Activated naive CD8-positive, alpha-beta T cell treated with anti-CD3 and anti-CD28 coated beads for 36 hours (primary cell): Measurements from ENCODE around the gene DNMT3L. TPM values are rescaled to one million over a fixed set of nuclear protein-coding genes. Genes with fewer than 3 reads are reported as not detected.

Experiments
- DNase-seq: peaks from one replicate; pipeline ENCODE4 v3.0.0; 2021
- H3K27ac Mint-ChIP-seq: one replicate; pipeline ENCODE4 v1.8.0; 2022; ENCODE audit warnings: mild to moderate bottlenecking, moderate library complexity, mixed read lengths
- H3K27me3 Mint-ChIP-seq: one replicate; pipeline ENCODE4 v1.8.0; 2022; ENCODE audit warnings: mild to moderate bottlenecking, mixed read lengths
- H3K36me3 Mint-ChIP-seq: one replicate; pipeline ENCODE4 v1.8.0; 2021; ENCODE audit warnings: mild to moderate bottlenecking, mixed read lengths
- H3K4me1 Mint-ChIP-seq: one replicate; pipeline ENCODE4 v1.8.0; 2021; ENCODE audit warnings: mixed read lengths
- H3K4me3 Mint-ChIP-seq: one replicate; pipeline ENCODE4 v1.8.0; 2022; ENCODE audit warnings: mild to moderate bottlenecking, moderate library complexity, mixed read lengths
- H3K9me3 Mint-ChIP-seq: one replicate; pipeline ENCODE4 v1.8.0; 2022; ENCODE audit warnings: mixed read lengths
- total RNA-seq, 2 experiments: library from RNA; stranded (reverse); gene quantifications; one replicate each; pipeline ENCODE4 v1.2.3, GENCODE V29; 2021

DNMT3L gene
- total RNA-seq, 2 experiments from 2014 or later: not detected

DNA sequence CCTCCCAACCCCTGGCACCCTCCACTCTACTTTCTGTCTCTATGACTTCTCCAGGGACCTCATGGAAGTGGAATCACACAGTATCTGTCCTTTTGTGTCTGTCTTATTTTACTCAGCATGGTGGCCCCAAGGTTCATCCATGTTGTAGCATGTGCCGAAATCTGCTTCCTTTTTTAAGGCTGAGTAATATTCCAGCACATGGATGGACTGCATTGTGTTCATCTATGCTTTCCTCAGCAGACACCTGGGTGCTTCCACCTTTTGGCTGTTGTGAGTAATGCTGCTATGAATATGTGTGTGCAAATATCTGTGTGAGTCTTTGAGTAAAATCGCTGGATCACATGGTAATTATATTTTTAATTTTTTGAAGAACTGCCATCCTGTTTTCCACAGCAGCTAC is 36.6 kb upstream of the DNMT3L start:
- peak overlapping the region; percentile 50 for H3K4me3 Mint-ChIP-seq
- H3K9me3 Mint-ChIP-seq: no peaks in the 10 kb centered on the region
- no peak for DNase-seq
- peaks cover 35% of the 10 kb centered on the region for H3K4me1 Mint-ChIP-seq
- H3K27ac Mint-ChIP-seq: peak overlapping the region; percentile 42
- peaks cover 3% of the 10 kb centered on the region for H3K36me3 Mint-ChIP-seq
- no peaks in the 10 kb centered on the region for H3K27me3 Mint-ChIP-seq

DNA sequence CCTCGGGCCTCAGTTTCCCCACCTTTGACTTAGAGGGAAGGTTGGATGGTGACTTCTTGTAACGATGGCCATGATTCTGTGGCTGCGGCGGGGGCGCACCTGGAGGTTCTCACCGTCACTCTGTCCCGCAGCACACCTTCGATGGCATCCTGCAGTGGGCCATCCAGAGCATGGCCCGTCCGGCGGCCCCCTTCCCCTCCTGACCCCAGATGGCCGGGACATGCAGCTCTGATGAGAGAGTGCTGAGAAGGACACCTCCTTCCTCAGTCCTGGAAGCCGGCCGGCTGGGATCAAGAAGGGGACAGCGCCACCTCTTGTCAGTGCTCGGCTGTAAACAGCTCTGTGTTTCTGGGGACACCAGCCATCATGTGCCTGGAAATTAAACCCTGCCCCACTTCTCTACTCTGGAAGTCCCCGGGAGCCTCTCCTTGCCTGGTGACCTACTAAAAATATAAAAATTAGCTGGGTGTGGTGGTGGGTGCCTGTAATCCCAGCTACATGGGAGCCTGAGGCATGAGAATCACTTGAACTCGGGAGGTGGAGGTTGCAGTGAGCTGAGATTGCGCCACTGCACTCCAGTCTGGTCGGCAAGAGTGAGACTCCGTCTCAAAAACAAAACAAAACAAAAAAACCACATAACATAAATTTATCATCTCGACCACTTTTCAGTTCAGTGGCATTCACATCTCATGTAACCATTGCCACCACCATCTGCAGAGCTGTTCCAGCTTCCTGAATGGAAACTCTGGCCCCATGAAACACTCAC is 36.0 kb upstream of the DNMT3L start:
- peak; percentile 71 for DNase-seq
- Mint-ChIP-seq H3K4me3 (no peak overlapping the region), H3K36me3 (peaks cover 3% of the 10 kb centered on the region), H3K9me3 (no peaks in the 10 kb centered on the region), H3K27ac (no peak overlapping the region), H3K27me3 (no peaks in the 10 kb centered on the region), H3K4me1 (peaks cover 32% of the 10 kb centered on the region)

DNA sequence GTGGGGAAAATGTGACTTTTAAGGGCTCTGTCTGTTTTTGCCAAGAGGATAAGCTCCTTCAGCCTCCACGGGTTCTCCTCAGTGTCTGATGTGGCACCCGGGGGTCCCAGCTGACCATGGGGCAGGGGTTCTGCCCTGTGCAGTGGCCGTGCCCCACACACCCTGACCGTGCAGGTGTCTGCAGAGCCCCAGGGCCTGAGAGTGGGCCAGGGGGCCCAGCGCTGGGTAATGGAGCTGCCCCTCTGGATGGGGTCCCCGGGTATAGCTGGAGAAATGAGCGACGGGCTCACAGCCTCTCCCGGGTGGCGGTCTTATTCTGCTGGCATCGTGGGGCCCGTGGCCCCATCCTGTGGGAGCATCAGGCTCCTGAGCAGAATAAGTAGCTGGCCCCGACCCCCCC is 35.2 kb upstream of the DNMT3L start:
- H3K27me3 Mint-ChIP-seq: no peaks in the 10 kb centered on the region
- DNase-seq: no peak
- H3K4me3 Mint-ChIP-seq: no peak overlapping the region
- H3K4me1 Mint-ChIP-seq: peaks cover 25% of the 10 kb centered on the region
- no peaks in the 10 kb centered on the region for H3K9me3 Mint-ChIP-seq
- H3K27ac Mint-ChIP-seq: no peak overlapping the region
- peaks cover 3% of the 10 kb centered on the region for H3K36me3 Mint-ChIP-seq

DNA sequence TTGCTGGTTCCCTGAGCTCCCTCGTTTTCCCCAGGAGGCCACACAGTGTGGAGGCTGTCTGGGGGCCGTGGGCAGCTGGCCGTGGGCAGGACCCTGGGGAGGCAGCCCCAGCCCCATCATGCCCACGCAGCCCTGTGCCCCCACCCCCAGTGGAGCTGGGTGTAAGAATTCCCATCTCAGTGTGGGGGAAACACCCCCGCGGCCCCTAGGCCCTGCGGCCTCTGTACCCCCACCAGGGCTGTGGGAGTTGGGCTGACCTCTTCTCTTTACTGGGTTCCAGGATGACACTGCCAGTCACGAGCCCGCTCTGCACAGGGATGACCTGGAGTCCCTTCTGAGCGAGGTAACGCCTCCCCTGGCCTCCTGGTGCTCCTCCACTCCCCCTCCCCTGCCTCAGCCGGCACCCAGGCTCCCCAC is 34.4 kb upstream of the DNMT3L start:
- Mint-ChIP-seq H3K36me3 (peaks cover 3% of the 10 kb centered on the region), H3K27ac (no peak overlapping the region), H3K27me3 (no peaks in the 10 kb centered on the region), H3K9me3 (no peaks in the 10 kb centered on the region), H3K4me1 (peaks cover 21% of the 10 kb centered on the region), H3K4me3 (no peak overlapping the region)
- DNase-seq: no peak

DNA sequence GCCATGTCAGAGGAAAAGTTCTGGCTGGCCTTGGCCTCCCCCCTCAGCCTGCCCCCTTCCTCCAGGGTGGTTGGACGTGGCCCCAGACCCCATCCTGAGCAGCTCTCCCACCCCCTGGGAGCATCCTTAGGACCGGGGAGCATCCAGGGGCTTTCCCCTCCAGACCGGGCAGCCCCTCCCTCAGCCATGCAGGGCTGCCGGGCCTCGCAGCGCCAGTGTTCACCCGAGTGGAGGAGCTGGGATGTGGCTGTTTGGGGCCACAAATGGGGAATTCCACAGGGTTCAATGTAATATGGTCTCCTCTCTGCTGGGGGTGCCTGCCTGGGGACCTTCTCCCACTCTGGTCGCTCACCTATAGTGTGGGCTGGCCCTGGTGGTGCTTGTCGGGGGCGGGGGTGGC is 33.9 kb upstream of the DNMT3L start:
- no peak for DNase-seq
- H3K4me1 Mint-ChIP-seq: peaks cover 21% of the 10 kb centered on the region
- H3K27me3 Mint-ChIP-seq: no peaks in the 10 kb centered on the region
- H3K4me3 Mint-ChIP-seq: no peak overlapping the region
- H3K27ac Mint-ChIP-seq: no peak overlapping the region
- no peaks in the 10 kb centered on the region for H3K36me3 Mint-ChIP-seq
- no peaks in the 10 kb centered on the region for H3K9me3 Mint-ChIP-seq

DNA sequence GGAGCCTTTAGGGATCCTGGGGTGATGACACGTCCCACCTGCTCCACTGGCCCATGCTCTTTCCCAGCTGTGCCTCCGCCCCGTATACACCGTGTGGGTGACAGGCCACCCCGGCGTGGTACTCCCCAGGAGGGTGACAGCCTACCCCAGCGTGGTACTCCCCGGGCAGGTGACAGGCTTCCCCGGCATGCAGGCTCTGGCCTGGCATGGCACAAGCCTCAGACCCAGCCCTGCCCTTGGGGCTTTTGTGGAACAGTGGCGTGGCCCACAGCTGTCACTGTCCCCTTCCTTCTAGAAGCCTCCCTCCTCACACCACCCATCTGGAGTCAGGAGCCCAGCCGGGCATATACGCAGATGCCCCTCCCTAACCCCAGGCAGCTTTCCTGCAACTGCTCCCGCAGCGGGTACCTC is 33.5 kb upstream of the DNMT3L start:
- Mint-ChIP-seq H3K9me3 (no peaks in the 10 kb centered on the region), H3K27me3 (no peaks in the 10 kb centered on the region), H3K36me3 (no peaks in the 10 kb centered on the region), H3K4me1 (peaks cover 21% of the 10 kb centered on the region), H3K4me3 (no peak overlapping the region), H3K27ac (no peak overlapping the region)
- DNase-seq: no peak

DNA sequence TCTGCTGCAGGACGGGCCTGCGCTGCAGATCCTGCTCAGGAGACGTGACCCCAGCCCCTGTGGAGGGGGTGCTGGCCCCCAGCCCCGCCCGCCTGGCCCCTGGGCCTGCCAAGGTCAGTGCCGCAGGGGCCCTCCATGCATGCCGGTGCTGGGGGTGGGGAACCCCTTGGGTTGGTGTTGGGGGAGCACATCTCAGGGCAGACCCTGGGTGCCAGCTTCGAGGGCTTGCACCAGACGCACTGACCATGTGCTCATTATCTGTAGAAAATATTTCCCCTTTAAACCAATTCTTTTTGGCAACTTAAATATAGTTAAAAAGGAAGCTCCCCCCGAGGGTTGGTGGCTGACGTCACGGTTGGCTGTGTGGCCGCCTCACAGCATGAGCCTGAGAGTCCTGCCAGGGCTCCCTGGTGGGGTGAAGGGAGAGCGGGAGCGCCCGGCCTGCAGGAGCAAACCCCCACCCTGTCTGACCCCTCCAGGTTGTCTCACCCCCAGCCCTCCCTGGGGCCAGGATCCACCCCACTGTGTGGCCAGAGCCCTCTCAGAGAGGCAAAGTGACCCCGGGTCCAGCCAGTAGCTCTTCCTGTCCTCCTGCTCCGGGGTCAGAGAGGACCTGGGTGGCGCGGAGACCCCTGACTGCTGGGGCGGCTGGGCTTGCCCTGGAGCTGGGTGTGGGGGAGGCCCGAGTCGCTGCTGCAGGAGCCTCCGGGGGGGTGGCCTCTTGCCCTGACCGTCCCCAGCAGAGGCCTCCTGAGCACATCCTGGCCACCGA is 32.9 kb upstream of the DNMT3L start:
- Mint-ChIP-seq H3K27me3 (no peaks in the 10 kb centered on the region), H3K9me3 (no peaks in the 10 kb centered on the region), H3K4me3 (no peak overlapping the region), H3K36me3 (no peaks in the 10 kb centered on the region), H3K4me1 (peaks cover 21% of the 10 kb centered on the region), H3K27ac (no peak overlapping the region)
- DNase-seq: no peak

DNA sequence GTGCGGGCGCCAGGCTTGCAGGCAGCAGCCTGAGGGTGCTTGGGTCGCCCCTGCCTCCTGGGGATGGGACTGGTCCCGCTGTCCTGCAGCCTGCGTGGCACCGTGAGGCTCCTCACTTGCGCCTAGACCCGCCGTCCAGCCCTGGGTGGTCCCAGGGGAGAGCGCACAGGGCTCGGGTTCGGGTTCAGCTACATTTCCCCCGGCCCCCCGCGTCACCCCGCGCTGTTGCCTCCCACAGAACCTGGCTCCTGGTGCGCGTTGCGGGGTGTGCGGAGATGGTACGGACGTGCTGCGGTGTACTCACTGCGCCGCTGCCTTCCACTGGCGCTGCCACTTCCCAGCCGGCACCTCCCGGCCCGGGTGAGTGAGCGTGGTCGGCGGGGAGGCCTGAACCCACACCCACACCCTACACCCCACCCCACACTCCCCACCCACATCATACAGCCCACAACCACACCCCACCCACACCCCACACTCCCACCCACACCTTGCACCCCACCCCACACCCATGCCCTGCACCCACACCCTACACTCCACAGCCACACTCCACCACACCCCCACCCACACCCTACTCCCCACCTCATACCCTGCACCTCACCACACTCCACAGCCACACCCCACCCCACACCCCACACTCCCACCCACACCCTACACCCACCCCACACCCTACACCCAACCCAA is 32.0 kb upstream of the DNMT3L start:
- Mint-ChIP-seq H3K9me3 (no peaks in the 10 kb centered on the region), H3K4me3 (no peak overlapping the region), H3K27me3 (no peaks in the 10 kb centered on the region), H3K4me1 (peaks cover 16% of the 10 kb centered on the region), H3K27ac (no peak overlapping the region), H3K36me3 (no peaks in the 10 kb centered on the region)
- DNase-seq: no peak

DNA sequence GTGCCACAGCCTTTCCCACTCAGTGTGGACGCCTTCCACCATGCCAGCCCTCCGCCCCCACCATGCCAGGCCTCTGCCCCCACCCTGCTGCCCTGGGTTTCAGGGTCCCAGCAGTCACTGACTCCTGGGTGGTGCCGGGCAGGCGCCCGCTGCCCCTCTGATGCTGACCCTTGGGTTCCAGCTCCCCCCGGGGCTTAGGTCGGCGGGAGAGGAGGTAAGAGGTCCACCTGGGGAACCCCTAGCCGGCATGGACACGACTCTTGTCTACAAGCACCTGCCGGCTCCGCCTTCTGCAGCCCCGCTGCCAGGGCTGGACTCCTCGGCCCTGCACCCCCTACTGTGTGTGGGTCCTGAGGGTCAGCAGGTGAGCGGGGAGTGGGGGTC is 31.1 kb upstream of the DNMT3L start:
- Mint-ChIP-seq H3K4me3 (no peak overlapping the region), H3K27me3 (no peaks in the 10 kb centered on the region), H3K36me3 (no peaks in the 10 kb centered on the region), H3K27ac (no peak overlapping the region), H3K9me3 (no peaks in the 10 kb centered on the region), H3K4me1 (peaks cover 7% of the 10 kb centered on the region)
- no peak for DNase-seq

DNA sequence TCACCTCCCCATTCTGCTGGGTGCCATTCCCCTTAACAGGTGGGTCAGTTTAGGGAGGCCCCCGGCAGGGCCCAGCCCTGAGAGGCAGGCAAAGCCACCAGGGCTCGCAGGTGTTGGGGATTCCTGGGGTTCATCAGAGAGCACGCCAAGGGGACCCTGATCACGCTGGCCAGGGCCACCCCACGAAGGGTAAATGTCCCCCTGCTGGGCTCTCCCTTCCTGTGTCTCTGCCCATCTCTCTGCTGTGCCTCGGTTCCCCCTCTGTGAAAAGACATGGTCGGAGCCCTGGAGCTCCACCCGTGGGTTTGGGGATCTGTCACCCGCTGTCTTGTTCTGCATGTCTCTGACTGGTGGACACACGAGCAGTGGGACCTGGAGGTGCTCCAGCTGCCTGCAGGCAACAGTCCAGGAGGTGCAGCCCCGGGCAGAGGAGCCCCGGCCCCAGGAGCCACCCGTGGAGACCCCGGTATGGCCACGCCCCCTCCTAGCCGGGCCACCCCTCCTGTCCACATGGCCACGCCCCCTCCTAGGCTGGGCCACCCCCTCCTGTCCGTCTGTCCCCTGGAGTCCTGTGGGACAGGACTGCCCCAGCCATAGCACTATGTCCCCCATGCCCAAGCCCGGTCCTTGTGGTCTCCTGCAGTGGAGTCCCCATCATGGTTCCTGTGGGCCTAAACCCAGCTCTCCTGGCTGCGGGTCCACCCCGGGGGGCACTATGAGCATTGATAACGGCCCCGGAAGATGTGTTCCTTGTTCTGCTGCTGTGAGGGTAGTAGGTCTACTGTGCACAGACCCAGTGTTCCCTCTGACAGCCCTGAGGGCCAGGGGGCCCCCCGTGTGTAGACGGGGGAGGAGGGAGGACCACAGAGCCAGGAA is 30.5 kb upstream of the DNMT3L start:
- Mint-ChIP-seq H3K9me3 (no peaks in the 10 kb centered on the region), H3K27me3 (no peaks in the 10 kb centered on the region), H3K27ac (no peak overlapping the region), H3K4me3 (no peak overlapping the region), H3K36me3 (no peaks in the 10 kb centered on the region), H3K4me1 (peaks cover 4% of the 10 kb centered on the region)
- no peak for DNase-seq

DNA sequence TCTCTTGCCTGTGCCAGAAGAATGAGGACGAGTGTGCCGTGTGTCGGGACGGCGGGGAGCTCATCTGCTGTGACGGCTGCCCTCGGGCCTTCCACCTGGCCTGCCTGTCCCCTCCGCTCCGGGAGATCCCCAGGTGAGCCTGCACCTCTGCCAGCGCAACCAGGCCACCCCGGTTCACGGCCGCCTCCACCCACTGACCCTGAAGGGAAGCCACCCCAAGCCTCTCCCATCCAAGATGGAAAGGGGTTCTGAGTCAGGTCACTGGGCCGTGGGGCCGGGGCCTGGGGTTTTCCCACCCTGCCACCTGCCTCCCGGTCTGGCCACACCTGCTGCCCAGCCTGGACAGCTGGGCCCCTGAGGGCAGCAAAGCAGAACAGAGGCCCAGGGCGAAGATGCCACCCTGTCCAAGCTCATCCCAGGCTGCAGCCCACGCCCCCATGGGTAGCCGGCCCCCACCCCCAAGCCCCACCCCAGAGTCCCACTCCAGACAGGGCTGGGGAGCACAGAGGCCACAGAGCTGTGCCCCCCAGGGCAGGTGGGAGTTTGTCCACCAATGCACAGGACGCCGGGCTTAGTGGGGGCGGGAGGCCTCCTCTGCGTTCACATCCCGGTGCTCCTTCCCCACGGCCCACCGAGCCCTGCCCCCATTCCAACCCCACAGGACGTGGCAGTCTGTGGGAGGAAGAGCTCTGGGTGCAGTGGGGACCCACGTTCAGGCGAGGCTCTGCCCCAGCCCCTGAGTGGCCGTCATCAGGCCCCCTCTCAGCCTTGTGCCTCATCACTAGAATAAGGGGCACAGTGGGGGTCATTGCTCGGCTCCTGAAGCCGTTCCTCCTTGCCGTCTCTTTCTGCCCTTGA is 29.6 kb upstream of the DNMT3L start:
- Mint-ChIP-seq H3K4me3 (no peak overlapping the region), H3K4me1 (peaks cover 4% of the 10 kb centered on the region), H3K36me3 (no peaks in the 10 kb centered on the region), H3K27ac (no peak overlapping the region), H3K27me3 (no peaks in the 10 kb centered on the region), H3K9me3 (no peaks in the 10 kb centered on the region)
- no peak for DNase-seq

DNA sequence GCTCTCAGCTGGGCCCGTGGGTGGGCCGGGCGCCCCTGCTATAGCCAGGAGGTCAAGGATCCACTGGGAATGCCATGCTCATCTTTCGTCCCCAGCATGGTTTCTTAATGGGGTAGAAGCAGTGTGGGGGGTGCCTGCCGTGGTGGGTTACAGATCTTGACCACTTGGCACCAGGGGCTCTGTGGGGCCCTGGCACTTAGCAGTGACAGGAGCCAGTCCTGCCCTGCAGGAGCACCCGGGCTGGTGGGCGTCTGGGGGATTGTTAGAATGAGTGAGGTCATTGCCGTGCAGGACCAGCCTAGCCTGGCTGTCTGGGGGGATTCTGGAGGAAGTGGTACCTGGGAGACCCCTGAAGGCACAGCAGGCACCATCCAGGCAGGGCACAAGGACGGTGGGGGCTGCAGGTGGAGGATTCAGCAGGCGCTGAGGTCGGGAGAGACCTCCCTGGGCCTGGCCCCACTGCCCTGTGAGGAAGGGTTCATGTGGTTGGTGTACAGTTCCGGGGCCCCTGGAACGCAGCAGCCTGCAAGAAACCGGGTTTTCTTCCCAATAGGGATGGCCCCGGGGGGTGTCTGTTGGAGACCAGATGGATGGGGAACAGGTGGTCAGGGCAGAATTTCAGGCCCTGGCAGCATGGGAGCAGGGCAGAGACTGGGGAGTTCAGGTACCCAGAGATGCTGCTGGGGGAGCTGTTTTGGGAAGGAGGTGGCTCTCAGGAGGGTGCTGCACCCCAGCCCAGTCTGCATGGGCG is 28.8 kb upstream of the DNMT3L start:
- H3K27ac Mint-ChIP-seq: no peak overlapping the region
- H3K4me3 Mint-ChIP-seq: no peak overlapping the region
- no peak for DNase-seq
- no peaks in the 10 kb centered on the region for H3K27me3 Mint-ChIP-seq
- H3K36me3 Mint-ChIP-seq: no peaks in the 10 kb centered on the region
- H3K9me3 Mint-ChIP-seq: no peaks in the 10 kb centered on the region
- peaks cover 2% of the 10 kb centered on the region for H3K4me1 Mint-ChIP-seq

DNA sequence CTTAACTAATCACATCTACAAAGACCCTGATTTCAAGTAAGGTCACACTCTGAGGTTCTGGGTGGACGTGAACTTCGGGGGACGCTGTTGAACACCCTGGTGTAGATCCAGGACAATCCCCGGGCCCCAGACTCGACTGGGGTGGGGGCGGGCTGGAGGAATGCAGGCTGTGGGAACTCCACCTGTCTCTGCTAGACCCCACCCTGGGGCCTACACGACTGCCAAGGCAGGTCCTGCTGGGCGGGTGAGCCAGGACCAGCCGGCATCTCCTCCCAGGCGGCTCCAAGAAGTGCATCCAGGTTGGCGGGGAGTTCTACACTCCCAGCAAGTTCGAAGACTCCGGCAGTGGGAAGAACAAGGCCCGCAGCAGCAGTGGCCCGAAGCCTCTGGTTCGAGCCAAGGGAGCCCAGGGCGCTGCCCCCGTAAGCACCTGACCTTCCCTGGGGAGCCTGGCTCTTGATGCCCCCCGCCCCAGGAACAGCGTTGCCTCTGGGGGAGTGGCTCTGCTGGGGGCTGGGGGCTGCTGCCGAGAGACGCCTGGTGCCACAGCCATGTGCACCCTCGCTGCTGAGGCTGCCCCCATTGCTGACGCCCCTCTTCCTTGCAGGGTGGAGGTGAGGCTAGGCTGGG is 27.8 kb upstream of the DNMT3L start:
- no peaks in the 10 kb centered on the region for H3K36me3 Mint-ChIP-seq
- H3K4me3 Mint-ChIP-seq: no peak overlapping the region
- no peaks in the 10 kb centered on the region for H3K27me3 Mint-ChIP-seq
- H3K27ac Mint-ChIP-seq: no peak overlapping the region
- DNase-seq: no peak
- no peaks in the 10 kb centered on the region for H3K4me1 Mint-ChIP-seq
- no peaks in the 10 kb centered on the region for H3K9me3 Mint-ChIP-seq
